NB4 (cell line): Measurements from ENCODE around the gene EPAS1.

Source experiments
- CTCF ChIP-seq: IDR thresholded peaks from one replicate; pipeline ENCODE4 v1.5.1; 2012; ENCODE audit warnings: low read depth, low read length
- MYC ChIP-seq: IDR thresholded peaks from 2 replicates; pipeline ENCODE4 v1.6.1; 2011; ENCODE audit warnings: low read depth, low read length
- POLR2A ChIP-seq: IDR thresholded peaks from 2 replicates; pipeline ENCODE4 v1.6.1; 2011; ENCODE audit warnings: mild to moderate bottlenecking; ENCODE audit not compliant: insufficient read length; ENCODE audit errors: extremely low read depth

DNA sequence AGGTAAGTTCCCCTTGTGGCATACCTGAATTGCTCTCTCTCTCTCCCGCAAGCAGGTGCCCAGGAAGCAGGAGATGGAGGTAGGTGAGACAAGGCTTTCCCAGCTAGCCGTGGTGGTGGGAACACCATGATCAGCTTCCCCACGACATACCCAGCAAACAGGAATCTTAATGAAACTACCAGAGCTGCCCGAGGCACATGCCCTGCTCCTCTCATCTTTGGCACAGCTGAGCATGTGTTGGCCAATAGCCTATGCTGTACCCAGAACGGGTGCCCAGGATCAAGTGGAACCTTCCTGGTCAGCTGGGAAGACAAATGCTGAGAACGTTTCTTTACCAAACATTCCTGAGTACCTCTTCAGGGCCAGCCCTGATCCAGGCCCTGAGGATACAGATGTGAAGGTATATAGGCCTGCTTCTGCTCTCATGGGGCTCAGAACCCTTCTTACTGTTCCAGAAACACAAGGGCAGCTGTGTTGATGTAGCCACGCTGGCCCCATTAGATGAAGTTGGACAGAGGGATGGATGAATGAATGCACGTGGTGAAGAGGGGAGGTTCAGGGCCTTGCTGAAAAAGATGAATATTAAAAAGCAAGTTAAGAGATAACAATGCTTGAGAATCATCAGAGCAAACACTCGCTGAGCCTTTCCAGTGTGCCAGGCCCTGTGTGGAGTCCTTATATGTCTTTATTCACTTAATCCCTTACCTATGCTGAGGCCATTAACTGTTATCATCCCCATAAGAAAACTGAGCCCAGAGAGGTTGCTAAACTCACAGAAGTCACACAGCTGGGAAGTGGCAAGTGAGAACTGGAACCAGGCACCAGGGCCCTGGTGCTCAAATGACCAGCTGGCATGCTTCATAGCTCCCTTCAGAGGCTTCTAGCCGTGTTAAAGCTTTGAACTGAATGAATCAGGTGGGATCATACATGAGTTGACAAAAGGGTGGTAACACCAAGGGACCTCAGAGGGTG, 113.4 kb downstream of the EPAS1 start:
- TF ChIP-seq POLR2A (no peak), CTCF (no peak), MYC (no peak)
